GM23338 (cell line): ENCODE data around the gene NCOA1.

Source experiments
- CREB1 ChIP-seq: fragments of 250-450 bp; sonication (Bioruptor Pico); IDR thresholded peaks from 2 replicates; pipeline ENCODE4 v1.5.0; 2020; ENCODE audit warnings: low read depth, mild to moderate bottlenecking, moderate library complexity
- EZH2 ChIP-seq: fragments of 200-600 bp; sonication (generic); IDR thresholded peaks from one replicate; pipeline ENCODE4 v1.8.0; 2017; ENCODE audit warnings: antibody characterized with exemption, mild to moderate bottlenecking, low read depth; ENCODE audit not compliant: unreplicated experiment
- EZH2phosphoT487 ChIP-seq: fragments of 200-600 bp; sonication (generic); IDR thresholded peaks from one replicate; pipeline ENCODE4 v1.8.1; 2018; ENCODE audit warnings: antibody characterized with exemption; ENCODE audit not compliant: unreplicated experiment
- JUNB ChIP-seq: IDR thresholded peaks from one replicate; pipeline ENCODE4 v1.6.1; 2016; ENCODE audit warnings: antibody characterized with exemption; ENCODE audit not compliant: unreplicated experiment
- POLR2AphosphoS5 ChIP-seq: IDR thresholded peaks from 2 replicates; pipeline ENCODE4 v1.6.1; 2016; ENCODE audit warnings: antibody characterized with exemption, low read depth
- ZNF331 ChIP-seq: fragments of 250-450 bp; sonication (Bioruptor Pico); IDR thresholded peaks from 2 replicates; pipeline ENCODE4 v1.5.0; 2020; ENCODE audit warnings: low read depth, mild to moderate bottlenecking, moderate library complexity
- TF ChIP-seq, protein P1 (sequence below), 2 experiments: fragments of 200-600 bp in 1 of 2; sonication (generic) in 1 of 2; conservative IDR thresholded peaks; 2 replicates each; pipeline versions ENCODE4 v1.5.1 to v1.6.1; 2016 to 2017; ENCODE audit warnings: antibody characterized with exemption in 2 of 2, low read depth in 2 of 2, mild to moderate bottlenecking in 2 of 2, moderate library complexity in 1 of 2
- TF ChIP-seq, protein P2 (sequence below): IDR thresholded peaks from one replicate; pipeline ENCODE4 v1.6.1; 2018; ENCODE audit warnings: antibody characterized with exemption; ENCODE audit not compliant: unreplicated experiment
- TF ChIP-seq, protein P3 (sequence below): IDR thresholded peaks from 2 replicates; pipeline ENCODE4 v1.6.1; 2016; ENCODE audit warnings: antibody characterized with exemption

GRCh38 chr2:24667542-24667941 lies 176.5 kb downstream of the NCOA1 start:
- TF ChIP-seq, protein P1, sequence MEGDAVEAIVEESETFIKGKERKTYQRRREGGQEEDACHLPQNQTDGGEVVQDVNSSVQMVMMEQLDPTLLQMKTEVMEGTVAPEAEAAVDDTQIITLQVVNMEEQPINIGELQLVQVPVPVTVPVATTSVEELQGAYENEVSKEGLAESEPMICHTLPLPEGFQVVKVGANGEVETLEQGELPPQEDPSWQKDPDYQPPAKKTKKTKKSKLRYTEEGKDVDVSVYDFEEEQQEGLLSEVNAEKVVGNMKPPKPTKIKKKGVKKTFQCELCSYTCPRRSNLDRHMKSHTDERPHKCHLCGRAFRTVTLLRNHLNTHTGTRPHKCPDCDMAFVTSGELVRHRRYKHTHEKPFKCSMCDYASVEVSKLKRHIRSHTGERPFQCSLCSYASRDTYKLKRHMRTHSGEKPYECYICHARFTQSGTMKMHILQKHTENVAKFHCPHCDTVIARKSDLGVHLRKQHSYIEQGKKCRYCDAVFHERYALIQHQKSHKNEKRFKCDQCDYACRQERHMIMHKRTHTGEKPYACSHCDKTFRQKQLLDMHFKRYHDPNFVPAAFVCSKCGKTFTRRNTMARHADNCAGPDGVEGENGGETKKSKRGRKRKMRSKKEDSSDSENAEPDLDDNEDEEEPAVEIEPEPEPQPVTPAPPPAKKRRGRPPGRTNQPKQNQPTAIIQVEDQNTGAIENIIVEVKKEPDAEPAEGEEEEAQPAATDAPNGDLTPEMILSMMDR (conservative IDR thresholded peaks at IDR 0.05; ENCODE audit: low read depth in 2 of 2) = no peak
- no peak for TF ChIP-seq POLR2AphosphoS5
- no peak for TF ChIP-seq CREB1
- TF ChIP-seq, protein P2, sequence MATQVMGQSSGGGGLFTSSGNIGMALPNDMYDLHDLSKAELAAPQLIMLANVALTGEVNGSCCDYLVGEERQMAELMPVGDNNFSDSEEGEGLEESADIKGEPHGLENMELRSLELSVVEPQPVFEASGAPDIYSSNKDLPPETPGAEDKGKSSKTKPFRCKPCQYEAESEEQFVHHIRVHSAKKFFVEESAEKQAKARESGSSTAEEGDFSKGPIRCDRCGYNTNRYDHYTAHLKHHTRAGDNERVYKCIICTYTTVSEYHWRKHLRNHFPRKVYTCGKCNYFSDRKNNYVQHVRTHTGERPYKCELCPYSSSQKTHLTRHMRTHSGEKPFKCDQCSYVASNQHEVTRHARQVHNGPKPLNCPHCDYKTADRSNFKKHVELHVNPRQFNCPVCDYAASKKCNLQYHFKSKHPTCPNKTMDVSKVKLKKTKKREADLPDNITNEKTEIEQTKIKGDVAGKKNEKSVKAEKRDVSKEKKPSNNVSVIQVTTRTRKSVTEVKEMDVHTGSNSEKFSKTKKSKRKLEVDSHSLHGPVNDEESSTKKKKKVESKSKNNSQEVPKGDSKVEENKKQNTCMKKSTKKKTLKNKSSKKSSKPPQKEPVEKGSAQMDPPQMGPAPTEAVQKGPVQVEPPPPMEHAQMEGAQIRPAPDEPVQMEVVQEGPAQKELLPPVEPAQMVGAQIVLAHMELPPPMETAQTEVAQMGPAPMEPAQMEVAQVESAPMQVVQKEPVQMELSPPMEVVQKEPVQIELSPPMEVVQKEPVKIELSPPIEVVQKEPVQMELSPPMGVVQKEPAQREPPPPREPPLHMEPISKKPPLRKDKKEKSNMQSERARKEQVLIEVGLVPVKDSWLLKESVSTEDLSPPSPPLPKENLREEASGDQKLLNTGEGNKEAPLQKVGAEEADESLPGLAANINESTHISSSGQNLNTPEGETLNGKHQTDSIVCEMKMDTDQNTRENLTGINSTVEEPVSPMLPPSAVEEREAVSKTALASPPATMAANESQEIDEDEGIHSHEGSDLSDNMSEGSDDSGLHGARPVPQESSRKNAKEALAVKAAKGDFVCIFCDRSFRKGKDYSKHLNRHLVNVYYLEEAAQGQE = no peak
- no peak for TF ChIP-seq JUNB
- TF ChIP-seq EZH2phosphoT487 = no peak
- TF ChIP-seq ZNF331 (CRISPR knock-in tag) = no peak
- TF ChIP-seq EZH2 = no peak
- TF ChIP-seq, protein P3, sequence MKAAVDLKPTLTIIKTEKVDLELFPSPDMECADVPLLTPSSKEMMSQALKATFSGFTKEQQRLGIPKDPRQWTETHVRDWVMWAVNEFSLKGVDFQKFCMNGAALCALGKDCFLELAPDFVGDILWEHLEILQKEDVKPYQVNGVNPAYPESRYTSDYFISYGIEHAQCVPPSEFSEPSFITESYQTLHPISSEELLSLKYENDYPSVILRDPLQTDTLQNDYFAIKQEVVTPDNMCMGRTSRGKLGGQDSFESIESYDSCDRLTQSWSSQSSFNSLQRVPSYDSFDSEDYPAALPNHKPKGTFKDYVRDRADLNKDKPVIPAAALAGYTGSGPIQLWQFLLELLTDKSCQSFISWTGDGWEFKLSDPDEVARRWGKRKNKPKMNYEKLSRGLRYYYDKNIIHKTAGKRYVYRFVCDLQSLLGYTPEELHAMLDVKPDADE = no peak
